Upper lobe of right lung (tissue), 1 donor: ENCODE data around the gene ZNF552. TPM values are rescaled to one million over a fixed set of nuclear protein-coding genes. Genes with fewer than 3 reads are reported as not detected.
"Not testable (repeated sequence)": the region's sequence is repeated elsewhere in the genome, so short reads cannot be mapped to it uniquely, and the experiment has no call there.

Experiments
- ATAC-seq: fragments of 200-7000 bp; cut with Tn5 transposase; one replicate; pipeline ENCODE4 v1.9.1; 2020; ENCODE audit warnings: mild to moderate bottlenecking, moderate library complexity
- DNase-seq: peaks from one replicate; pipeline ENCODE4 v3.0.0-alpha.2; 2020
- H3K27ac ChIP-seq: fragments of 200-600 bp; one replicate; pipeline ENCODE4 v1.8.0; 2022
- H3K27me3 ChIP-seq: fragments of 200-600 bp; one replicate; pipeline ENCODE4 v1.8.0; 2022; ENCODE audit warnings: mild to moderate bottlenecking
- H3K36me3 ChIP-seq: fragments of 200-600 bp; one replicate; pipeline ENCODE4 v1.8.0; 2022
- H3K4me1 ChIP-seq: fragments of 200-600 bp; one replicate; pipeline ENCODE4 v1.8.0; 2022
- H3K4me3 ChIP-seq: fragments of 200-600 bp; one replicate; pipeline ENCODE4 v1.8.0; 2022; ENCODE audit warnings: mild to moderate bottlenecking
- H3K9me3 ChIP-seq: fragments of 200-600 bp; one replicate; pipeline ENCODE4 v1.8.0; 2022
- intact Hi-C: fragments of 100-400 bp; cut with DNase I; formaldehyde crosslinking; loops from one replicate; pipeline ENCODE4 v1.11.0; 2022
- total RNA-seq: library from RNA; stranded (reverse); fragmentation: NEBNext Ultra II Directional; extraction: Animal tissue kit (Norgen Biotek cat#: 25700); gene quantifications from one replicate; pipeline ENCODE4 v1.2.1, GENCODE V29; 2021
- TF ChIP-seq, protein P1 (sequence below): fragments of 200-600 bp; IDR thresholded peaks from one replicate; pipeline ENCODE4 v1.8.0; 2022; ENCODE audit warnings: antibody characterized with exemption
- donor health status: DM: no; HTN: yes; CAD: no; lungs with severe emphysema.

Gene ZNF552
- total RNA-seq, 1 donor from 2014 or later: 10.9 TPM

DNA sequence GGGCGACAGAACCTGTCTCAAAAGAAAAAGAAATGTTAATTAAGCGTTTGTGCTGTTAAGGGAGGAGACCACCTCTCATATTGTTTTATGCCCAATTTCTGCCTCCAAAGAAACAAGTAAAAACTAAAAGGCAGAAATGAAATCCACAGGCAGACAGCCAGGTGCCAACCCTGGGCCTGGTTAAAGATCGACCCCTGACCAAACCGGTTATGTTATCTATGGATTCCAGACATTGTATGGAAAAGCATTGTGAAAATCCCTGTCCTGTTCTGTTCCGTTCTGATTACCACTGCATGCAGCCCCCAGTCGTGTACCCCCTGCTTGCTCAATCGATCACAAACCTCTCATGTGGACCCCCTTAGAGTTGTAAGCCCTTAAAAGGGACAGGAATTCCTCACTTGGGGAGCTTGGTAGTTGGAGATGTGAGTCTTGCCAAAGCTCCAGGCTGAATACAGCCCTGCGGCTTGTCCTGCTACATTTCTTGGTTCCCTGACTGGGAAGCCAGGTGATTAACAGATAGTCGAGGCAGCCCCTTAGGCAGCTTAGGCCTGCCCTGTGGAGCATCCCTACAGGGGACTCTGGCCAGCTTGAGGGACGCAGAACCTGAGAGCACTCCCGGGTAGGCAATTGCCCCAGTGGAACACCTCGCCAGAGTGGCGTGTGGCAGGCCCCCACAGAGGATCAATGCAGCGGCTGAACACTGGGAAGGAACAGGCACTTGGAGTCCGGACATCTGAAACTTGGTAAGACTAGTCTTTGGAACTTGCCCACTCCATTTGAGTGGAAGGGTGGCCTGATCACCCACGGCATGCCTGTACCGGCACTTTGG, 748 bp upstream of the ZNF552 start:
- Histone ChIP-seq H3K9me3 (no peaks in the 10 kb centered on the region), H3K27me3 (no peaks in the 10 kb centered on the region), H3K4me1 (peaks cover 18% of the 10 kb centered on the region), H3K36me3 (peaks cover 2% of the 10 kb centered on the region), H3K27ac (peak overlapping the region; percentile 88), H3K4me3 (peak overlapping the region; percentile 85)
- ATAC-seq (no peak), DNase-seq (no peak)
- intact Hi-C loops: no loop called here
- TF ChIP-seq, protein P1, sequence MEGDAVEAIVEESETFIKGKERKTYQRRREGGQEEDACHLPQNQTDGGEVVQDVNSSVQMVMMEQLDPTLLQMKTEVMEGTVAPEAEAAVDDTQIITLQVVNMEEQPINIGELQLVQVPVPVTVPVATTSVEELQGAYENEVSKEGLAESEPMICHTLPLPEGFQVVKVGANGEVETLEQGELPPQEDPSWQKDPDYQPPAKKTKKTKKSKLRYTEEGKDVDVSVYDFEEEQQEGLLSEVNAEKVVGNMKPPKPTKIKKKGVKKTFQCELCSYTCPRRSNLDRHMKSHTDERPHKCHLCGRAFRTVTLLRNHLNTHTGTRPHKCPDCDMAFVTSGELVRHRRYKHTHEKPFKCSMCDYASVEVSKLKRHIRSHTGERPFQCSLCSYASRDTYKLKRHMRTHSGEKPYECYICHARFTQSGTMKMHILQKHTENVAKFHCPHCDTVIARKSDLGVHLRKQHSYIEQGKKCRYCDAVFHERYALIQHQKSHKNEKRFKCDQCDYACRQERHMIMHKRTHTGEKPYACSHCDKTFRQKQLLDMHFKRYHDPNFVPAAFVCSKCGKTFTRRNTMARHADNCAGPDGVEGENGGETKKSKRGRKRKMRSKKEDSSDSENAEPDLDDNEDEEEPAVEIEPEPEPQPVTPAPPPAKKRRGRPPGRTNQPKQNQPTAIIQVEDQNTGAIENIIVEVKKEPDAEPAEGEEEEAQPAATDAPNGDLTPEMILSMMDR: no peak

DNA sequence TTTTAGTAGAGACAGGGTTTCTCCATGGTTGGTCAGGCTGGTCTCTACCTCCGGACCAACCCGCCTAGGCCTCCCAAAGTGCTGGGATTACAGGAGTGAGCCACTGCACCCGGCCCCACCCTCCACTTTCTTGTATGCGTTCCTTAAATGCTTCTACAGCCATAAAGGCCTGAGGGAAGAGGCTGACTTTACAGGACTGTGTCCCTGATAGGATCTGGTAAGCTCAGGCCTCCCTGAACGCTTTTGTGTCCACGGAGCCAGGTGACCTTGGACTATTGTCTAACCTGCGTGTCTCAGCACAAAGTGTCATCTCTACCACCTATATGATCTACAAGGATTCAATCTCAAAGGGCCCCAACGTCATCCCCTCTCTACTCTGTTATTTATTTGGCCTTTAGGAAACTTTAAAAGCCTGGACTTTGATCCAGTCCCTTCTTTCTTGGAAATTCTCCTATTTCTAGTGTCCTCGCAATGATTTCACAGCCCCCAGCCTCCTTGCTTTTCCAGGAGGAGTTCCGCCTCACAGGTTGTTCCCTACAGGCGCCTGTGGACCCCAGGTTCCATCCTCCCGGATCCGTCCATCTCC, 701 bp downstream of the ZNF552 start:
- ATAC-seq (peak; percentile 35), DNase-seq (no peak)
- Histone ChIP-seq H3K27me3 (no peaks in the 10 kb centered on the region), H3K4me3 (peak overlapping the region; percentile 85), H3K4me1 (peaks cover 16% of the 10 kb centered on the region), H3K36me3 (peaks cover 14% of the 10 kb centered on the region), H3K27ac (peak overlapping the region; percentile 88), H3K9me3 (no peaks in the 10 kb centered on the region)
- intact Hi-C loops: no loop called here
- TF ChIP-seq, protein P1: no peak

DNA sequence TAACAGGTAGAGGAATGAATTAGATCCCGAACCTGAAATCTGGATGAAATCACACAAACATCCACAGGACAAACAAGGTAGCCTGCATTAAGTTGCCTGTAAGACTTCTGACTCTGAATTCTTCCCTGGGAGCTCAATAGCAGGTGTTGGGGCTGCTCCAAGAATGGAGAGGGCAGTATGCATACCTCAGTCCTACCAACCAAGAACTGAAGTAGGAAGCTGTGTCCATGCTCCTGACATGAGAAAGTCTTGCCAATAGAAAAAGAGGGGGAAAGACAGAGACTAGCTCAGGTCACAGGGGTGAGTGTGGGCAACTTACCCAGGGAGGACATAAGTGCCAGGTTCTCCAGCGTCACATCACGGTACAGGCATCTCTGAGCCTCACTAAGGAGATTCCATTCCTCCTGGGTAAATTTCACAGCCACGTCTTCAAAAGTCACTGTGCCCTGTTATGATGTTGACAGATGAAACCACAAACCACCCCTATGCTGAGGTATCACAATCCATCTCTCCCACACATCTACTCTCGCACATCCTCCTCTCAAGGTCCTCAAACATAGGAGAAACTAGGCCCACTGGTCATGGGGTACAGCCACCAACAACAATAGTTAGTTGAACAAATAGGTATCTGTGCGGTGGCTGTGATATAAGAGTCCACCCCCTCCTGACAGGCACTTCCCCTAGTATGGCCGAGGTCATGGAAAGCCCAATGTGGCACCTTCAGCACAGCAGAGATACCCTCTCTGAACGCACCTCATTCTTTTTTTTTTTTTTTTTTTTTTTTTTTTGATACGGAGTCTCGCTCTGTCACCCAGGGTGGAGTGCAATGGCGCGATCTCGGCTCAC, 1.5 kb downstream of the ZNF552 start:
- Histone ChIP-seq H3K4me3 (peak overlapping the region; percentile 85), H3K36me3 (peaks cover 18% of the 10 kb centered on the region), H3K27ac (peak overlapping the region; percentile 88), H3K4me1 (peaks cover 16% of the 10 kb centered on the region)
- H3K9me3 ChIP-seq, H3K27me3 ChIP-seq, DNase-seq, intact Hi-C loops: not testable (repeated sequence)
- peak; percentile 3 for ATAC-seq

DNA sequence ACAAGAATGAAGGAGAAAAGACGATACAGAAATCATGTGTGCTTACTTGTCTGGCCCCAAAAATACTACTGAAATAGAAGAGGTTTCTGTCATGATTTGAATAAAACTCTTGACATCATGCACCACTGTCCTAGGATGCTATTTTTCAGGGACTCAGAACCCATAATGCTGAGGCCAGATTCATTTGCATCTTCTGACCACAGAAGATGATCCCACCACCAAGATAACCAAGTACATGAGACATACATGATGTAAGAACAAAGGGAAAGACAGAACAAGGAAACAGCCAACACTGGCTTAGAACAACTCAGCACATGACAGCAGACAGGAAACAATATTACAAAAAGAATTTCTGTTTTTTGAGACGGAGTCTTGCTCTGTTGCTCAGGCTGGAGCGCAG, 2.5 kb downstream of the ZNF552 start:
- Histone ChIP-seq H3K27ac (no peak overlapping the region), H3K4me3 (no peak overlapping the region), H3K27me3 (no peaks in the 10 kb centered on the region), H3K9me3 (no peaks in the 10 kb centered on the region), H3K36me3 (peaks cover 26% of the 10 kb centered on the region), H3K4me1 (peaks cover 16% of the 10 kb centered on the region)
- TF ChIP-seq, protein P1: no peak
- ATAC-seq: peak; percentile 5
- intact Hi-C loops: no loop called here
- DNase-seq: no peak

DNA sequence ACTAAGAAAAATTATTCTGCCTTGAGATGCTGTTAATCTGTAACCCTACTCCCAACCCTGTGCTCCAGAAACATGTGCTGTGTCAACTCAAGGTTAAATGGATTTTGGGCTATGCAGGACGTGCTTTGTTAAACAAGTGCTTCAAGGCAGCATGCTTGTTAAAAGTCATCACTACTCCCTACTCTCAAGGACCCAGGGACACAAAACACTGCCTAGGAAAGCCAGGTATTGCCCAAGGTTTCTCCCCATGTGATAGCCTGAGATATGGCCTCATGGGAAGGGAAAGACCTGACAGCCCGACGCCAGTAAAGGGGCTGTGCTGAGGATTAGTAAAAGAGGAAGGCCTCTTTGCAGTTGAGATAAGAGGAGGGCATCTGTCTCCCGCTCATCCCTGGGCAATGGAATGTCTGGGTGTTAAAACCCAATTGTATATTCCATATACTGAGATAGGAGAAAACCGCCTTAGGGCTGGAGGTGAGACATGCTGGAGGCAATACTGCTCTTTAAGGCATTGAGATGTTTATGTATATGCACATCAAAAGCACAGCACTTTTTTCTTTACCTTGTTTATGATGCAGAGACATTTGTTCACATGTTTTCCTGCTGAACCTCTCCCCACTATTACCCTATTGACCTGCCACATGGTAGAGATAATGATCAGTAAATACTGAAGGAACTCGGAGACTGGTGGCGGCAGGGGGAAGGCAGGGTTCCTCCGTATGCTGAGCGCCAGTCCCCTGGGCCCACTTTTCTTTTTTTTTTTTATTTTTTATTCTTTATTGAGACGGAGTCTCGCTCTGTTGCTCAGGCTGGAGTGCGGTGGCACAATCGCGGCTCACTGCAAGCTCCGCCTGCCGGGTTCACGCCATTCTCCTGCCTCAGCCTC, 4.1 kb downstream of the ZNF552 start:
- ATAC-seq, H3K27ac ChIP-seq, intact Hi-C loops, H3K9me3 ChIP-seq, DNase-seq, H3K27me3 ChIP-seq, H3K4me3 ChIP-seq: not testable (repeated sequence)
- H3K4me1 ChIP-seq: peaks cover 18% of the 10 kb centered on the region
- peaks cover 26% of the 10 kb centered on the region for H3K36me3 ChIP-seq

DNA sequence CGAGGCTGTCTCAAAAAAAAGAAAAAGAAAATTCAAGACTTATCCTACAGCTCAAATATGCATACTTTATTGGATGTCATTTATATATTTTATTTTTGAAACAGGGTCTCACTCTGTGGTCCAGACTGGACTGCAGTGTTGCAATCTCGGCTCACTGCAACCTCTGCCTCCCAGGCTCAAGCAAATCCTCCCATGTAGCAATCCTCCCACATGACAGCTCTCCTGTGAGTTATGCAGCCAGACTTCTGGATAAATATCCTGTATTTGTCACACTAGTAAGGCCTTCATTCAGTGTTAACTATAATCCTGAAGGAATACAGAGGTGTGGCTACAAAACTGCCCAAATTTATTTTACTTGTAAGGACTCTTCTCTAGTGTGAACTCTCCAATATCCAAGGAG, 7.2 kb downstream of the ZNF552 start:
- ATAC-seq (no peak), DNase-seq (no peak)
- H3K9me3 ChIP-seq: no peaks in the 10 kb centered on the region
- H3K4me3 ChIP-seq: no peak overlapping the region
- H3K4me1 ChIP-seq: peaks cover 22% of the 10 kb centered on the region
- intact Hi-C loops: no loop called here
- peaks cover 26% of the 10 kb centered on the region for H3K36me3 ChIP-seq
- H3K27ac ChIP-seq: no peak overlapping the region
- TF ChIP-seq, protein P1: no peak
- no peaks in the 10 kb centered on the region for H3K27me3 ChIP-seq
